ENCODE results near the gene TMEM233. TPM values are rescaled to one million over a fixed set of nuclear protein-coding genes. Genes with fewer than 3 reads are reported as not detected.

TMEM233 gene
- total and polyA plus RNA-seq, 9 of the 15 experiments (the other 6 are each of a cell fraction or from before 2014, with no cell fraction given) = 0.04 to 0.17 (median 0.07) TPM; not detected in 2

DNA sequence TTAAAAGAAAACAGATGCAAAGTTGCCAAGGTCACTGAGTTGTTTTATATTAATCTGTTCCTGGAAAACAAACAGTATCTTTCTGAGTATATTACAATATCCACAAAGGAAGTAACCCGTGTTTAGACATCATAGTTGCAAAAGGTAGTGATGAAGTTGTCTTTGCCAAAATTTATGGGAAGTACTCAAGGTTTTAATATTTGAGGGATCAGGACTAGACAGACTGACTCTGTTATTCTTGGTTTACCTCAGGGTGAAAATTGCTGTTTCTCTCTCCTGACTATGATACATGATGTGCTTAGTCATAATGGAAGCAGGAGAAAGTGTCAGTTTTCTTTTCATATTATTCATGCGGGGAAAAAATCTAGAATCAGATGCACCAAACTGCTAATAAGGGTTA is 28.3 kb downstream of the TMEM233 start:
- ATAC-seq (no peak), DNase-seq (ENCODE audit: extremely low read depth in 1 of 4, low spot score in 3 of 4) (no peak), FAIRE-seq (no peak)
- H2AFZ ChIP-seq (ENCODE audit: low read depth, low read length) = no peak overlapping the region
- TF ChIP-seq TCFL5 (CRISPR knock-in tag; conservative IDR thresholded peaks at IDR 0.05) (no peak), NRF1 (conservative IDR thresholded peaks at IDR 0.05 in 1 of 2, IDR thresholded peaks at IDR 0.05 in 1 of 2) (no peak), PHF21A (IDR thresholded peaks at IDR 0.05; ENCODE audit: borderline replicate concordance, low read depth) (no peak), MAFG (tag; conservative IDR thresholded peaks at IDR 0.05) (peak; percentile 14; the same call in 1 of the 2 replicates), ZNF263 (CRISPR knock-in tag; IDR thresholded peaks at IDR 0.05; ENCODE audit: borderline replicate concordance) (no peak), PCBP2 (IDR thresholded peaks at IDR 0.05; ENCODE audit: low read depth, low read length, poor library complexity, severe bottlenecking) (no peak), DNMT1 (IDR thresholded peaks at IDR 0.05) (no peak), NR2C2 (CRISPR knock-in tag; IDR thresholded peaks at IDR 0.05) (no peak), NR2C2 (tag; IDR thresholded peaks at IDR 0.05) (no peak), SOX6 (IDR thresholded peaks at IDR 0.05) (no peak), ETV5 (CRISPR knock-in tag; IDR thresholded peaks at IDR 0.05; ENCODE audit: low read depth) (no peak), ETS2 (tag; IDR thresholded peaks at IDR 0.05; ENCODE audit: borderline replicate concordance, poor library complexity, severe bottlenecking) (no peak), SP2 (IDR thresholded peaks at IDR 0.05; ENCODE audit: extremely low read depth, low read depth, low read length, poor library complexity, severe bottlenecking) (no peak)
- TF ChIP-seq, protein P1, sequence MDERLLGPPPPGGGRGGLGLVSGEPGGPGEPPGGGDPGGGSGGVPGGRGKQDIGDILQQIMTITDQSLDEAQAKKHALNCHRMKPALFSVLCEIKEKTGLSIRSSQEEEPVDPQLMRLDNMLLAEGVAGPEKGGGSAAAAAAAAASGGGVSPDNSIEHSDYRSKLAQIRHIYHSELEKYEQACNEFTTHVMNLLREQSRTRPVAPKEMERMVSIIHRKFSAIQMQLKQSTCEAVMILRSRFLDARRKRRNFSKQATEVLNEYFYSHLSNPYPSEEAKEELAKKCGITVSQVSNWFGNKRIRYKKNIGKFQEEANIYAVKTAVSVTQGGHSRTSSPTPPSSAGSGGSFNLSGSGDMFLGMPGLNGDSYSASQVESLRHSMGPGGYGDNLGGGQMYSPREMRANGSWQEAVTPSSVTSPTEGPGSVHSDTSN (CRISPR knock-in tag; IDR thresholded peaks at IDR 0.05; ENCODE audit: low read depth) = no peak
- TF ChIP-seq, protein P1 (tag; conservative IDR thresholded peaks at IDR 0.05; ENCODE audit: low read depth) = peak; percentile 24; the same call in 1 of the 2 replicates
- TF ChIP-seq, protein P2, sequence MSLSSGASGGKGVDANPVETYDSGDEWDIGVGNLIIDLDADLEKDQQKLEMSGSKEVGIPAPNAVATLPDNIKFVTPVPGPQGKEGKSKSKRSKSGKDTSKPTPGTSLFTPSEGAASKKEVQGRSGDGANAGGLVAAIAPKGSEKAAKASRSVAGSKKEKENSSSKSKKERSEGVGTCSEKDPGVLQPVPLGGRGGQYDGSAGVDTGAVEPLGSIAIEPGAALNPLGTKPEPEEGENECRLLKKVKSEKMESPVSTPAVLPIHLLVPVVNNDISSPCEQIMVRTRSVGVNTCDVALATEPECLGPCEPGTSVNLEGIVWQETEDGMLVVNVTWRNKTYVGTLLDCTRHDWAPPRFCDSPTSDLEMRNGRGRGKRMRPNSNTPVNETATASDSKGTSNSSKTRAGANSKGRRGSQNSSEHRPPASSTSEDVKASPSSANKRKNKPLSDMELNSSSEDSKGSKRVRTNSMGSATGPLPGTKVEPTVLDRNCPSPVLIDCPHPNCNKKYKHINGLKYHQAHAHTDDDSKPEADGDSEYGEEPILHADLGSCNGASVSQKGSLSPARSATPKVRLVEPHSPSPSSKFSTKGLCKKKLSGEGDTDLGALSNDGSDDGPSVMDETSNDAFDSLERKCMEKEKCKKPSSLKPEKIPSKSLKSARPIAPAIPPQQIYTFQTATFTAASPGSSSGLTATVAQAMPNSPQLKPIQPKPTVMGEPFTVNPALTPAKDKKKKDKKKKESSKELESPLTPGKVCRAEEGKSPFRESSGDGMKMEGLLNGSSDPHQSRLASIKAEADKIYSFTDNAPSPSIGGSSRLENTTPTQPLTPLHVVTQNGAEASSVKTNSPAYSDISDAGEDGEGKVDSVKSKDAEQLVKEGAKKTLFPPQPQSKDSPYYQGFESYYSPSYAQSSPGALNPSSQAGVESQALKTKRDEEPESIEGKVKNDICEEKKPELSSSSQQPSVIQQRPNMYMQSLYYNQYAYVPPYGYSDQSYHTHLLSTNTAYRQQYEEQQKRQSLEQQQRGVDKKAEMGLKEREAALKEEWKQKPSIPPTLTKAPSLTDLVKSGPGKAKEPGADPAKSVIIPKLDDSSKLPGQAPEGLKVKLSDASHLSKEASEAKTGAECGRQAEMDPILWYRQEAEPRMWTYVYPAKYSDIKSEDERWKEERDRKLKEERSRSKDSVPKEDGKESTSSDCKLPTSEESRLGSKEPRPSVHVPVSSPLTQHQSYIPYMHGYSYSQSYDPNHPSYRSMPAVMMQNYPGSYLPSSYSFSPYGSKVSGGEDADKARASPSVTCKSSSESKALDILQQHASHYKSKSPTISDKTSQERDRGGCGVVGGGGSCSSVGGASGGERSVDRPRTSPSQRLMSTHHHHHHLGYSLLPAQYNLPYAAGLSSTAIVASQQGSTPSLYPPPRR (CRISPR knock-in tag; IDR thresholded peaks at IDR 0.05; ENCODE audit: borderline replicate concordance) = no peak
- no peak overlapping the region for H3K4me3 ChIP-seq
- ChIA-PET POLR2A (no interaction called here), CTCF (ENCODE audit: low intra/inter-chr PET ratio) (no interaction called here)
- intact Hi-C loops (cut with micrococcal nuclease) (no loop called here), in situ Hi-C loops (cut with MboI) (no loop called here)
- no TSS peak for BruUV-seq (replicated peaks)
- H3K9me3 ChIP-seq (replicated peaks; ENCODE audit: control insufficient read depth, insufficient read depth, low read depth, low read length) = no peaks in the 10 kb centered on the region
- H3K4me1 ChIP-seq (replicated peaks in 1 of 2; ENCODE audit: control insufficient read depth in 2 of 2, insufficient read depth in 2 of 2, low read length in 2 of 2) = no peaks in the 10 kb centered on the region
- 0% methylated on average over 2 of the region's 2 CpGs for WGBS (ENCODE audit: insufficient coverage, low coverage, missing lambda C conversion rate)
- H3K4me2 ChIP-seq (ENCODE audit: insufficient read depth, low read length) = no peak overlapping the region
- no peaks in the 10 kb centered on the region for H3K79me2 ChIP-seq (ENCODE audit: control insufficient read depth, insufficient read depth, low read length)
- H3K9ac ChIP-seq (ENCODE audit: insufficient read depth in 1 of 2, low read depth in 2 of 2, low read length in 2 of 2) = no peak overlapping the region
- H4K20me1 ChIP-seq (replicated peaks; ENCODE audit: control insufficient read depth, insufficient read depth, low read length) = no peaks in the 10 kb centered on the region
- H3K27ac ChIP-seq (ENCODE audit: extremely low read depth, low read depth, low read length) = no peak overlapping the region
- no peaks in the 10 kb centered on the region for H3K9me1 ChIP-seq (ENCODE audit: control insufficient read depth, insufficient read depth, low read length)
- H3K27me3 ChIP-seq (ENCODE audit: control insufficient read depth in 2 of 2, insufficient read depth in 2 of 2, low read length in 2 of 2) = peaks cover 0 to 4% of the 10 kb centered on the region in 2 experiments; a peak in 3 of 5 replicates
- no peaks in the 10 kb centered on the region for H3K36me3 ChIP-seq (ENCODE audit: control insufficient read depth, insufficient read depth, low read length)

Data from K562 (cell line).